Liver (tissue), 9 donors: ENCODE data around the gene ARHGAP28. TPM values are rescaled to one million over a fixed set of nuclear protein-coding genes. Genes with fewer than 3 reads are reported as not detected.

Experiments used
- DNase-seq: peaks from one replicate; pipeline ENCODE4 v3.0.0-alpha.2; 2017; ENCODE audit warnings: low spot score
- H3K27ac ChIP-seq, 2 donors: one replicate each; pipeline ENCODE4 v1.7.0; 2013; ENCODE audit warnings: inconsistent platforms in 2 of 2, low read length in 2 of 2, control low read depth in 1 of 2, low read depth in 1 of 2, mild to moderate bottlenecking in 1 of 2
- H3K27me3 ChIP-seq, 4 donors: one replicate each; pipeline versions ENCODE4 v1.6.1 to v1.7.0; 2013; ENCODE audit warnings: low read length in 3 of 4, inconsistent platforms in 1 of 4, mild to moderate bottlenecking in 1 of 4, moderate library complexity in 1 of 4; ENCODE audit not compliant: control insufficient read depth in 4 of 4, insufficient read depth in 4 of 4
- H3K36me3 ChIP-seq, 4 donors: one replicate each; pipeline versions ENCODE4 v1.6.1 to v1.7.0; 2013; ENCODE audit warnings: low read length in 3 of 4, mild to moderate bottlenecking in 3 of 4, low read depth in 1 of 4, moderate library complexity in 1 of 4; ENCODE audit not compliant: control insufficient read depth in 4 of 4, insufficient read depth in 3 of 4
- H3K4me1 ChIP-seq, 4 donors: one replicate each; pipeline versions ENCODE4 v1.6.1 to v1.7.0; 2013; ENCODE audit warnings: low read length in 3 of 4, mild to moderate bottlenecking in 3 of 4, moderate library complexity in 1 of 4; ENCODE audit not compliant: control insufficient read depth in 4 of 4, insufficient read depth in 4 of 4
- H3K4me3 ChIP-seq, 3 donors: one replicate each; pipeline versions ENCODE4 v1.6.1 to v1.7.0; 2013; ENCODE audit warnings: low read length in 3 of 3, control low read depth in 1 of 3, low read depth in 1 of 3, mild to moderate bottlenecking in 1 of 3
- H3K9ac ChIP-seq, 2 donors: one replicate each; pipeline ENCODE4 v1.7.0; 2013; ENCODE audit warnings: low read length in 2 of 2, mild to moderate bottlenecking in 2 of 2, moderate library complexity in 2 of 2, control low read depth in 1 of 2, low read depth in 1 of 2
- H3K9me3 ChIP-seq, 4 donors: one replicate each; pipeline versions ENCODE4 v1.6.1 to v1.7.0; 2013; ENCODE audit warnings: low read length in 3 of 4; ENCODE audit not compliant: control insufficient read depth in 4 of 4
- ATF3 ChIP-seq: IDR thresholded peaks from 2 replicates; pipeline ENCODE4 v1.6.1; 2016; ENCODE audit warnings: antibody characterized with exemption
- EGR1 ChIP-seq, 2 donors: IDR thresholded peaks; 2 replicates each; pipeline ENCODE4 v1.6.1; 2016 to 2018; ENCODE audit warnings: antibody characterized with exemption in 2 of 2, low read depth in 2 of 2
- FOXA1 ChIP-seq: IDR thresholded peaks from 2 replicates; pipeline ENCODE4 v1.6.1; 2016; ENCODE audit warnings: antibody characterized with exemption
- HNF4A ChIP-seq, 2 donors: conservative IDR thresholded peaks; 2 replicates each; pipeline ENCODE4 v1.6.1; 2016; ENCODE audit warnings: antibody characterized with exemption in 2 of 2, mild to moderate bottlenecking in 2 of 2
- HNF4G ChIP-seq: IDR thresholded peaks from 2 replicates; pipeline ENCODE4 v1.6.1; 2016; ENCODE audit warnings: antibody characterized with exemption
- JUND ChIP-seq, 2 donors: IDR thresholded peaks; 2 replicates each; pipeline ENCODE4 v1.6.1; 2016; ENCODE audit warnings: antibody characterized with exemption in 2 of 2
- MAX ChIP-seq: IDR thresholded peaks from 2 replicates; pipeline ENCODE4 v1.6.1; 2016; ENCODE audit warnings: antibody characterized with exemption
- RAD21 ChIP-seq, 2 donors: IDR thresholded peaks; 2 replicates each; pipeline ENCODE4 v1.6.1; 2016; ENCODE audit warnings: antibody characterized with exemption in 2 of 2, mild to moderate bottlenecking in 2 of 2
- REST ChIP-seq: IDR thresholded peaks from 2 replicates; pipeline ENCODE4 v1.6.1; 2016; ENCODE audit warnings: antibody characterized with exemption, mild to moderate bottlenecking
- SP1 ChIP-seq: IDR thresholded peaks from 2 replicates; pipeline ENCODE4 v1.6.1; 2018; ENCODE audit warnings: antibody characterized with exemption, mild to moderate bottlenecking
- TAF1 ChIP-seq: conservative IDR thresholded peaks from 2 replicates; pipeline ENCODE4 v1.6.1; 2016; ENCODE audit warnings: antibody characterized with exemption, mild to moderate bottlenecking
- ZBTB33 ChIP-seq: IDR thresholded peaks from 2 replicates; pipeline ENCODE4 v1.6.1; 2016; ENCODE audit warnings: antibody characterized with exemption
- WGBS: extraction: QIAGEN DNeasy Blood & Tissue Kit; methylation state at CpG from one replicate; pipeline ENCODE4 v1.1.7; 2013; 5-methylcytosine and 5-hydroxymethylcytosine counted together
- polyA plus RNA-seq, 2 donors: library from polyadenylated mRNA; stranded (reverse) in 1 of 2; unstranded in 1 of 2; fragments of 200-250 nt in 1 of 2; fragments of >200 nt in 1 of 2; fragmentation: Nextera tagmentation in 1 of 2; extraction: Ambion mirVana in 1 of 2; gene quantifications; one replicate each; pipeline versions ENCODE4 v1.2.1 to v1.2.3, GENCODE V29; 2013 to 2015
- total RNA-seq, 2 donors: library from RNA; depleted of rRNA; stranded (reverse); fragments of >200 nt; gene quantifications; one replicate each; pipeline ENCODE4 v1.2.3, GENCODE V29; 2014
- TF ChIP-seq, protein P1 (sequence below): fragments of 150-350 bp; IDR thresholded peaks from 2 replicates; pipeline ENCODE4 v1.5.1; 2017; ENCODE audit warnings: improper control_type of control experiment, low read depth, low read length; ENCODE audit not compliant: missing input control
- donor health status: healthy.
- donor health status: healthy.
- donor health status: healthy.
- donor health status: healthy.
- donor health status: healthy.

ARHGAP28 gene
- total and polyA plus RNA-seq, 4 donors, result 0.14 to 2.1 (median 0.69) TPM

- no peak for DNase-seq
- Histone ChIP-seq H3K4me1 (no peaks in the 10 kb centered on the region), H3K27me3 (no peaks in the 10 kb centered on the region), H3K9me3 (no peaks in the 10 kb centered on the region), H3K9ac (no peak overlapping the region), H3K36me3 (no peaks in the 10 kb centered on the region), H3K27ac (no peak overlapping the region), H3K4me3 (no peak overlapping the region)
- TF ChIP-seq JUND (IDR thresholded peaks at IDR 0.05) (no peak), TAF1 (no peak), REST (no peak), HNF4G (no peak), FOXA1 (no peak), RAD21 (IDR thresholded peaks at IDR 0.05) (no peak), EGR1 (IDR thresholded peaks at IDR 0.05; ENCODE audit: low read depth in 2 of 2) (no peak), SP1 (no peak), HNF4A (conservative IDR thresholded peaks at IDR 0.05) (no peak), ATF3 (no peak), MAX (no peak), ZBTB33 (no peak)
- WGBS, result 27% methylated on average over 1 of the region's 1 CpG
Measured at GRCh38 chr18:6719910-6720683, 9.4 kb upstream of the ARHGAP28 start.

DNA sequence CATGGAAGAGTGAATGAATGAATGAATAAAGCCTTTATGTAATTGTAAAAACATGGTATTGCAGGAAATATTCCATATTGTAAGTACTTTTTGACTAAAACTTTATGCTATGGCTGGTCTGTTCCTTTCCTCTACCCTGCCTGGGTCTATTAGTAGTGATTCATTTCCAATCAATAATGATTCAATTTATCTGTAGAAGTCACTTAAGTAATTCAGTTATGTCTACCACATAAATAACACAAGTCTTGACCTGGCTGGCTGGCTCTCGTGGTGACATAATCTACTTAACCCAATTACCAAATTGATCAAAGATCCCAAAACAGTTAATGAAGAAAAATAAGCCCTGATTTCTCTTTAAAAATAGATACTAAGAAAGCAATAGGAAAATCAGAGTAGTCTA lies 7.8 kb upstream of the ARHGAP28 start:
- Histone ChIP-seq H3K27ac (no peak overlapping the region), H3K9me3 (no peaks in the 10 kb centered on the region), H3K36me3 (no peaks in the 10 kb centered on the region), H3K4me1 (no peaks in the 10 kb centered on the region), H3K27me3 (no peaks in the 10 kb centered on the region), H3K9ac (no peak overlapping the region), H3K4me3 (no peak overlapping the region)
- no peak for TF ChIP-seq JUND (IDR thresholded peaks at IDR 0.05)
- TF ChIP-seq, protein P1, sequence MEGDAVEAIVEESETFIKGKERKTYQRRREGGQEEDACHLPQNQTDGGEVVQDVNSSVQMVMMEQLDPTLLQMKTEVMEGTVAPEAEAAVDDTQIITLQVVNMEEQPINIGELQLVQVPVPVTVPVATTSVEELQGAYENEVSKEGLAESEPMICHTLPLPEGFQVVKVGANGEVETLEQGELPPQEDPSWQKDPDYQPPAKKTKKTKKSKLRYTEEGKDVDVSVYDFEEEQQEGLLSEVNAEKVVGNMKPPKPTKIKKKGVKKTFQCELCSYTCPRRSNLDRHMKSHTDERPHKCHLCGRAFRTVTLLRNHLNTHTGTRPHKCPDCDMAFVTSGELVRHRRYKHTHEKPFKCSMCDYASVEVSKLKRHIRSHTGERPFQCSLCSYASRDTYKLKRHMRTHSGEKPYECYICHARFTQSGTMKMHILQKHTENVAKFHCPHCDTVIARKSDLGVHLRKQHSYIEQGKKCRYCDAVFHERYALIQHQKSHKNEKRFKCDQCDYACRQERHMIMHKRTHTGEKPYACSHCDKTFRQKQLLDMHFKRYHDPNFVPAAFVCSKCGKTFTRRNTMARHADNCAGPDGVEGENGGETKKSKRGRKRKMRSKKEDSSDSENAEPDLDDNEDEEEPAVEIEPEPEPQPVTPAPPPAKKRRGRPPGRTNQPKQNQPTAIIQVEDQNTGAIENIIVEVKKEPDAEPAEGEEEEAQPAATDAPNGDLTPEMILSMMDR, result no peak
- no peak for TF ChIP-seq MAX
- DNase-seq, result no peak
- WGBS, result 78% methylated on average over 1 of the region's 1 CpG
